Left kidney (tissue), 8 donors: Measurements from ENCODE around the gene ACER1. TPM values are rescaled to one million over a fixed set of nuclear protein-coding genes. Genes with fewer than 3 reads are reported as not detected.
"Not testable (repeated sequence)": the region's sequence is repeated elsewhere in the genome, so short reads cannot be mapped to it uniquely, and the experiment has no call there.

Source experiments
- DNase-seq: peaks from one replicate; pipeline ENCODE4 v3.0.0-alpha.2; 2013
- long read RNA-seq, 8 donors: transcript quantifications; one replicate each; lab custom pipeline, GENCODE V29; 2026
- polyA plus RNA-seq: library from polyadenylated mRNA; unstranded; fragments of 120-200 nt; gene quantifications from one replicate; pipeline ENCODE4 v1.2.1, GENCODE V29; 2013; ENCODE audit not compliant: insufficient read length

Gene ACER1, protein sequence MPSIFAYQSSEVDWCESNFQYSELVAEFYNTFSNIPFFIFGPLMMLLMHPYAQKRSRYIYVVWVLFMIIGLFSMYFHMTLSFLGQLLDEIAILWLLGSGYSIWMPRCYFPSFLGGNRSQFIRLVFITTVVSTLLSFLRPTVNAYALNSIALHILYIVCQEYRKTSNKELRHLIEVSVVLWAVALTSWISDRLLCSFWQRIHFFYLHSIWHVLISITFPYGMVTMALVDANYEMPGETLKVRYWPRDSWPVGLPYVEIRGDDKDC
- polyA plus RNA-seq = not detected
- long read RNA-seq, donor 1 = 0 reads
- long read RNA-seq, donor 2 = 0 reads
- long read RNA-seq, donor 3 = 0 reads
- long read RNA-seq, donor 4 = 0 reads
- long read RNA-seq, donor 5 = 0 reads
- long read RNA-seq, donor 6 = 0 reads
- long read RNA-seq, donor 7 = 0 reads
- long read RNA-seq, donor 8 = 0 reads

GRCh38 chr19:6333439-6333838, at the start of gene ACER1:
ACER1 (minus strand) TSS chr19:6333612; CDS start chr19:6333551, 61 bp downstream.
- DNase-seq = no peak

DNA sequence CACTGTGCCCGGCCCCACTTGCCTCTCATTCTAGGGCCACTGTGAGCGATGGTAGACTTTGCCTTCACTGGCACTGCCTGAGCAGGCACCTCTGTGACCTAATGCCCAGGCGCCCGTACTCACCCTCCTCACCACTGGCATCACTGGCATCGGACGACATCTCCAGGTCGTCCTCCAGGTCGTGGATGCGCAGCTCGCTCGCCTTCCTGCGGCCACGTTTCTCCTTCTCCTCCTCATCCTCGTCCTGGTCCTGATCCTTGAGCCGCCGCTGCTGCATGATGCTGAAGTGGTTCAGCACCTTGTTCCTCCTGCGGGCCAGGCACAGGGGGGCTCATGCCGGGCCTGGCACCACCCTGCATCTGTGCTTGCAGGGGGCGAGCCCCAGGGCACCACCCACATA, 49.8 kb upstream of the ACER1 start:
- no peak for DNase-seq

GRCh38 chr19:6381030-6381750, 47.8 kb upstream of the ACER1 start:
- no peak for DNase-seq

DNA sequence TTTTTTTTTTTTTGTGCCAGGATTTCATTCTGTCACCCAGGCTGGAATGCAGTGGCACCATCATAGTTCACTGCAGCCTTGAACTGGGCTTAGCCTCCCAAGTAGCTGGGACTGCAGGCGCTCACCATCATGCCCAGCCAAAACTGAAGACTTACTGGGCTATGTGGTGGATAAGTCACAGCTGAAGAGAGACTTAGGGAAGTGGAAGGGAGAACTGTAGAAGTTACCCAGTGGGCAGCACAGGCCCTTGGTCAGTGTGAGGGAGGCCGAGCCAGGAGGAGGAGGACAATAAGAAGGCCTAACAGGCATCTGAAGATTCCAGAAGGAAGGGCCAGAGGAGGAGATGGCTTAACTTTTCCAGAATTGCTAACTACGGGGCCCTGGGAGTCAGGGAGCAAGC, 46.3 kb upstream of the ACER1 start:
- no peak for DNase-seq

DNA sequence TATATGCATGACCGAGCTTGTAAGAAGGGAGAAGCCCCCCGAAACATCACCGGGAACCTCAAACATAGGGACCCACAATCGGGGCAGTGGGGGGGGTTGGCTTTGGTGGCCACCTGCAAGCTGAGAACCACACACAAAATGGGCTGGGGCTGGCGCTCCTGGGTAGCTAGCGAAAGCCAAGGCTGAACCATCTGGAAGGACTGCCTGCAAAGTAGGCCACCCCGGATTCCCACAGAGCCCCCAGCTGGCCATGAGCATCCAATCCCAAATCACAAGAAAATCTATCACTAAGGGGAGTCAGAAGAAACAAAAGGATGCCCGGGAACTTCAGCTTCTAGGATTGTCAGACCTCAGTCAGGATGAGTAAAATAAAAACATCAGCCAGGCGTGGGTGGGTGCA, 45.1 kb upstream of the ACER1 start:
- DNase-seq = no peak

- DNase-seq = no peak
Measured at GRCh38 chr19:6378041-6378440, 44.6 kb upstream of the ACER1 start.

DNA sequence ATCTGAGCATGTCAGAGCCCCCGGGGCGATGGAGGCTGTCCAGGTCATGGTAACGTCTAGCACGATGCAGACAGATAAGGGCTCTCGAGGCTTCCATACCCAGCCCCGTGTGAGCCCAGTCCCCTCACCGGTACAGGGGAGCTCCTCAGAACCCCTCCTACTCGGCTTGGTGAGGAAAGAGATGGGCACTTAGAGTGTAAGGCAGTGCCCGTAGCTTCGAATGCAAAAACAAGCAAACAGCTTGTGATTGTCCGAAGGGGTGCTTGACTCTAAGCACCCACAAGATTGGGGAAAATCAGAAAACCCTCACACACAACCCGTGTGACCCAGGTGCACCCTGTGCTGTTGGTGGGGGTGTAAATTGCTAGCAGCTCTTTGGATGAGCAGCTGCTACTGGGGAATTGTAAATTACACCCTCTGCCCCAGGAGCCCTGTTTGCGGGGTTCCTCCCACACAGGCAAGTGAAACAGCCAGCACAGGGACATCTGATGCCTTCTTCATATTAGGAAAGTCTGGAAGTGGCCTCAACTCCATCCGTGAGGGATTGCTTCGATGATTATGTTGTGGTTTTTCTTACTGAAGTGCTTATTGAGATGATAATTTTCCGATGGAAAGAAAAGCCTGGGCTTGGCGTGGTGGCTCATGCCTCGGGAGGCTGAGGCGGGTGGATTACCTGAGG, 43.2 kb upstream of the ACER1 start:
- DNase-seq = no peak

DNA sequence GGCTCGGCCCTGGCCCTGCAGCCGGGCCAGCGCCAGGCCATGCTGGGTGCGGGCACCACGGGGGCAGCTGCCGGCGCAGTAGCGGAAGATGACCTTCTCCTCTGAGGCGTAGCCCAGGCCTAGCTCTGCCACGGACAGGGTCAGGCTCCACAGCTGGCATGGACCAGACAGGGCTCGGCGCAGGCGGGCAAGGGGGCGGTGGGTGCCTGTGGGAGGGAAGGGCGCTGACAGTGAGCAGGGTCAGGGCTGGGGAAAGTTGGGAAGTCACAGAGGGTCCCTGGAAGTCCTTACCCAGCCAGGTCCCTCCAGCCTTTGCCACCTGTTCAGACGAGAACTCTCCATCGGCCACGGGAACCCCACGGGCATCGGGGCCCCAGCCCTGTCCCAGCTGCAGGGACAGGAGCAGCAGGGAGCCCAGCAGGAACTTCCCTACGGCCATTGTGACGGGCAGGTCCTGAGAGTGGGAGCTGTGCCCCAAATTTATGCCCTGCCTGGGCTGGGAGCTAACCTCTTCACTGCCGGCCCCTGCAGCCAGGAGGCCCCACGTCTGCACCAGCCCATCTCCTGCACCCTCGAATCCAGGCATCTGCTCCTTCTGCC, 42.1 kb upstream of the ACER1 start, which contains the start of gene PSPN:
Gene PSPN (minus strand): TSS at position 523 of the 600 bp plus-strand sequence. CDS start 84 bp downstream, at position 439.
- no peak for DNase-seq

DNA sequence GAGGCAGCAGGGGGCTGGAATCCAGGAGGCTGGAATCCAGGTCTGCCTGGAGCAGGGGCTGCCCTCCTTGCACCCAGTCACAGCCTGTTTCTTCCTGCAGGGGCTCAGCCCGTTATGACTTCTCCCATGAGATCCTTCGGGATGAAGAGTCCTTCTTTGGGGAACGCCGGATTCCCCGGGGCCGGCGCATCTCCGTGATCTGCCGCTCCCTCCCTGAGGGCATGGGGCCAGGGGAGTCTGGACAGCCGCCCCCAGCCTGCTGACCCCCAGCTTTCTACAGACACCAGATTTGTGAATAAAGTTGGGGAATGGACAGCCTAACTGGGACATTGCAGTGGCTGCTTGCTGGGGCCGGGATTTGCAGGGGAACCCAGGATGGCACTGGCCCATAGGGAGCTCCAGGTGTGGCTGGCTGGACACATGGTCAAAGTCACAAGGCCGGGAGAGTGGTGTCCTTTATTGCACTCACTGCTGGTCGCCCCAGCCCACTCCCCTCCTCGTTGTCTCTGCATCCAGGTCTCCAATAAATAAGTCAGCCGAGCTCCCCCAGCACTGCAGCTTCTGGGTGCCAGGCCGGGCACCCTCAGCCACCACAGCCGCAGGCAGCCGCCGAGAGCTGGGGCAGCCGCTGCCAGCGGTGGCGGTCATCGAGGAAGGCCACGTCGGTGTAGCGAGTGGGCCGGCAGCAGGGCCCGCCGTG, 41.4 kb upstream of the ACER1 start:
- DNase-seq = no peak

- no peak for DNase-seq
Measured at GRCh38 chr19:6374161-6374709, 40.8 kb upstream of the ACER1 start.

DNA sequence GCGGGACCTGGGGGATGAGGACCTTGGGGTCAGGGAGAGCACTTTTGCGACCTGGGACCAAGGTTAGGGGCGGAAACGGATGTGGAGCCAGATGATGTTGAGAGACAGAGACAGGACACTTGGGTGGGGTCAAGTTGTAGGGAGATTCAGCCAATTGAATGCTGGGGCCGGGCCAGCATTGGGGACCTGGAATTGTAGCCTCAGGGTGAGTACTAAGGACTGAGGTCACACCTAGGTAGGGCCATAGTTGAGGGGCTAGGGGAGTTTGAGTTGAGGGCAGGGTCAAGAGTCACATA, 40.3 kb upstream of the ACER1 start:
- DNase-seq = no peak

GRCh38 chr19:6373096-6373812, 39.8 kb upstream of the ACER1 start:
- DNase-seq = peak; percentile 95

- DNase-seq = peak; percentile 100
Measured at GRCh38 chr19:6372594-6373095, 39.2 kb upstream of the ACER1 start, which contains the start of gene ALKBH7. ALKBH7 (plus strand) TSS chr19:6372794; CDS start chr19:6372821, 27 bp downstream.

DNA sequence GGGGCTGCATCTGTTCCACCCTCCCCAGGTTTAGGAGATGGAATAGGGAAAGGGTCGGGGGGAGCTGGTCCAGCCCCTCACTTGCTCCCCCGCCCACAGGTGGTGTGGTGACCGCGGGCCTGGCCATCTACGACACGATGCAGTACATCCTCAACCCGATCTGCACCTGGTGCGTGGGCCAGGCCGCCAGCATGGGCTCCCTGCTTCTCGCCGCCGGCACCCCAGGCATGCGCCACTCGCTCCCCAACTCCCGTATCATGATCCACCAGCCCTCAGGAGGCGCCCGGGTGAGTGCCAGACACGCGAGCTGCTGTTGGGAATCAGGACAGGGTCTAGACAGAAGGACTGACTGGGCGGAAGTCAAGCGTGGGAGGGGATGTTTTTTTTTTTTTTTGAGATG, 30.9 kb upstream of the ACER1 start:
- no peak for DNase-seq

DNA sequence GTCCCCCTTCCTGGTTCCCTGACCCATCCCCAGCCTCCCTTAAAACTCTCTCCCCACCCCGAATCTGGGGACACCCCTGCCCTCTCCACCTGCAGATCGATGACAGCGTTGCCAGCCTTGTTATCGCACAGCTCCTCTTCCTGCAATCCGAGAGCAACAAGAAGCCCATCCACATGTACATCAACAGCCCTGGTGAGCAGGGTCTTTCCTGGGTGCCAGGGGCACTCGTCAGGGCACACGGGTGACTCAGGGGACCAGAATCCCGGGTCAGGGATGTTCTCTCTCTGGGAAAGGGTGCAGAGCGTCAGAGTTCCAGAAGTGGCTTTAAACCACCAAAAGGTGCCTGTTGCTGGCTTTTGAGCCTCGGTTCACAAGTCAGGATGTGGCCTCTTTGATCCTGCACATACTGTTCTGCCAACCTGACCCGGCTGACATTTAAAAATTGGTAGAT, 29.0 kb upstream of the ACER1 start:
- DNase-seq = no peak

- no peak for DNase-seq
Measured at GRCh38 chr19:6362027-6362350, 28.6 kb upstream of the ACER1 start.

GRCh38 chr19:6360857-6361216, 27.4 kb upstream of the ACER1 start:
- not testable (repeated sequence) for DNase-seq

DNA sequence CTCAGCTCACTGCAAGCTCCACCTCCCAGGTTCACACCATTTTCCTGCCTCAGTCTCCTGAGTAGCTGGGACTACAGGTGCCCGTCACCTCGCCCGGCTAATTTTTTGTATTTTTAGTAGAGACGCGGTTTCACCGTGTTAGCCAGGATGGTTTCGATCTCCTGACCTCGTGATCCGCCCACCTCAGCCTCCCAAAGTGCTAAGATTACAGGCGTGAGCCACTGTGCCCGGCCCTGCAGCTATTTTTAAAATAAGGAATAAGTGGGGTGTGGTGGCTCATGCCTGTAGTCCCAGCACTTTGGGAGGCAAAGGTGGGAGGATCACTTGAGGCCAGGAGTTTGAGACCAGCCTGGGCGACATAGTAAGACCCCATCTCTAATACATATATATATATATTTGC, 27.0 kb upstream of the ACER1 start:
- not testable (repeated sequence) for DNase-seq

DNA sequence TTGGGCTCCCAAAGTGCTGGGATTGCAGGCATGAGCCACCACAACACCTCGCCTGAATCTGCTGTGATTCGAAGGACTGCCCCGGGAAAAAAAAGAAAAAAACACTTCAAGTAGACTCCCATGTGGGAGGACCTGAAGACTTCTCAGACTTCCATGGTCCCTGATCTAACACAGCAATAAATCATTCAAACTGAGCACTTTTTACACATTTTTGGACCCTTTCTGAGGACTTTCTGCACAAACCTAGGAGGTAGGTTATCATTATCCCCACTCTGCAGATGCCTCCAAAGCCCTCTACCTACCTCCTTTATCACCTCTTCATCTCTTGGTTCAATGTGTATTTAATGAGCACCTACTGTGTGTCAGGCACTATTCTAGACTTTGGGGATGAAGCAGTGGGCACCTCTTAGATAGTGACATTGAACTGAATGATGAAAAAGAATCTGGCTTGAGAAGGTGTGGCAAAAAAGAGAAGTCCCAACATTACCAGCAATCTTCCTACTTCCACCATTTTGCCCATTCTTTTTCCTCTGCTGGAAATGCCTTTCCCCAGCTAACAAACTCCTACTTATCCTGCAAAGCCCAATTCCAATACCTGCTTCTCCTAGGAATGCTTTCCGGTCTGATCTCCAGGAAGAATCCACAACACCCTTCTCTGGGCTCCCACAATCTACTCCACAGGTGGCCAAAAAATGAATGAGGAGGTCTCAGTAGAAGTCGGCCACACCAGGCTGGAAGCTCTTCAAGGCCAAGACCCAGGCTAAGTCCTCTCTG, 26.3 kb upstream of the ACER1 start:
- DNase-seq = no peak

DNA sequence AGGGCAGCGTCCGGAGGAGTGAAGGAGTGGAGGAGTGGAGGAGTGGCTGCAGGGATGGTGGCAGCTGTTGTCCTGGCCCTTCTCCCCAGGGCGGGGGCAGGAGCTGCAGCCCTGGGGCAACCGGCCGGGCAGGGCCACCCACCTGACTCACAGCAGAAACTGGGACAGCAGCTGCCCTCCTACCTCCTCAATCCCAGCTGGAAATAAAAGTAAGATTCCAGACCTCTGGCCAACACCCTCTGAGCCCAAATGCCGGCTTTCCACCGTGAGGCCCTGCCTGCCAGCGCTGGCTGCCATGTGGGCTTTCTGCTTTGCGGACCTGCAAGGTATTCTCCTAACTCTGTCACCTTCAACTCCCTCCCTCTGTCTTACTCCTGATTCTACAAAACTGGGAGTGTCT, 24.6 kb upstream of the ACER1 start:
- no peak for DNase-seq
